22Rv1 (cell line): ENCODE data around the gene TMEM63B.

ENCODE experiments used
- CTCF ChIP-seq: fragments of 450-650 bp; IDR thresholded peaks from 2 replicates; pipeline ENCODE4 v1.5.1; 2017; ENCODE audit warnings: mild to moderate bottlenecking
- ZFX ChIP-seq: fragments of 450-650 bp; IDR thresholded peaks from 2 replicates; pipeline ENCODE4 v1.6.1; 2017; ENCODE audit warnings: antibody characterized with exemption, borderline replicate concordance

GRCh38 chr6:44107017-44107416, 20.3 kb upstream of the TMEM63B start:
- TF ChIP-seq CTCF, result no peak
- TF ChIP-seq ZFX, result no peak
